A673 (cell line): ENCODE data around the gene OLFM3. TPM values are rescaled to one million over a fixed set of nuclear protein-coding genes. Genes with fewer than 3 reads are reported as not detected.

Experiments used
- BruUV-seq: library from RNA; stranded (reverse); fragments of 400-500 nt; replicated peaks from 2 replicates; lab custom pipeline; 2021; lab: Mats Ljungman, UMichigan
- CTCF ChIA-PET: fragments of 300-600 bp; sonication (Branson Sonifier 250); formaldehyde crosslinking; loops from one replicate; lab custom pipeline; 2022; ENCODE audit warnings: antibody characterized with exemption; lab: Charles Lee
- POLR2A ChIA-PET: fragments of 300-600 bp; sonication (Branson Sonifier 250); formaldehyde crosslinking; loops from one replicate; lab custom pipeline; 2022; ENCODE audit warnings: antibody characterized with exemption; ENCODE audit not compliant: low non-redundant PET; lab: Charles Lee
- DNase-seq: peaks from one replicate; pipeline ENCODE4 v3.0.0-alpha.2; 2015; ENCODE audit warnings: low spot score
- H3K27ac ChIP-seq: fragments of 200-600 bp; sonication (generic); 2 replicates; pipeline ENCODE4 v1.5.1; 2016; ENCODE audit warnings: mixed run types, low read depth, mild to moderate bottlenecking, mixed read lengths, antibody characterized with exemption, low read length; ENCODE audit not compliant: poor library complexity, severe bottlenecking
- H3K27me3 ChIP-seq: fragments of 200-600 bp; sonication (generic); replicated peaks from 2 replicates; pipeline ENCODE4 v1.6.1; 2017; ENCODE audit warnings: mixed run types, low read depth, mild to moderate bottlenecking, mixed read lengths, antibody characterized with exemption, low read length; ENCODE audit not compliant: insufficient read depth, poor library complexity
- H3K36me3 ChIP-seq: fragments of 200-600 bp; sonication (generic); 2 replicates; pipeline ENCODE4 v1.6.1; 2016; ENCODE audit warnings: mixed run types, mild to moderate bottlenecking, mixed read lengths, antibody characterized with exemption, low read length; ENCODE audit not compliant: insufficient read depth, poor library complexity, severe bottlenecking
- H3K4me1 ChIP-seq: fragments of 200-600 bp; sonication (generic); 2 replicates; pipeline ENCODE4 v1.6.1; 2017; ENCODE audit warnings: mixed run types, mild to moderate bottlenecking, mixed read lengths, antibody characterized with exemption, low read length; ENCODE audit not compliant: insufficient read depth, poor library complexity, severe bottlenecking
- H3K4me3 ChIP-seq: fragments of 200-600 bp; sonication (generic); 2 replicates; pipeline ENCODE4 v1.5.1; 2016; ENCODE audit warnings: low read depth, mixed run types, mild to moderate bottlenecking, mixed read lengths, low read length; ENCODE audit not compliant: poor library complexity, severe bottlenecking
- H3K9me3 ChIP-seq: fragments of 200-600 bp; sonication (generic); 2 replicates; pipeline ENCODE4 v1.6.1; 2016; ENCODE audit warnings: mixed run types, low read depth, mild to moderate bottlenecking, mixed read lengths, antibody characterized with exemption, low read length; ENCODE audit not compliant: poor library complexity, severe bottlenecking
- CTCF ChIP-seq: fragments of 300-800, 200-600 bp; sonication (generic); conservative IDR thresholded peaks from 2 replicates; pipeline ENCODE4 v1.5.1; 2017; ENCODE audit warnings: low read depth, mild to moderate bottlenecking, antibody characterized with exemption, low read length, moderate library complexity, mixed read lengths
- EZH2 ChIP-seq: fragments of 200-600 bp; sonication (generic); IDR thresholded peaks from 2 replicates; pipeline ENCODE4 v1.6.1; 2017; ENCODE audit warnings: borderline replicate concordance, low read depth, mild to moderate bottlenecking, mixed read lengths, antibody characterized with exemption, low read length; ENCODE audit not compliant: poor library complexity, severe bottlenecking
- intact Hi-C: fragments of 100-400 bp; cut with micrococcal nuclease; formaldehyde crosslinking; loops from one replicate; pipeline ENCODE4 v1.10.0; 2022; ENCODE audit not compliant: unreplicated experiment
- total RNA-seq: library from RNA; stranded (reverse); gene quantifications from 2 replicates; pipeline ENCODE4 v1.2.3, GENCODE V29; 2021

OLFM3 gene
- total RNA-seq, 1 experiment from 2014 or later: 85.0 TPM

DNA sequence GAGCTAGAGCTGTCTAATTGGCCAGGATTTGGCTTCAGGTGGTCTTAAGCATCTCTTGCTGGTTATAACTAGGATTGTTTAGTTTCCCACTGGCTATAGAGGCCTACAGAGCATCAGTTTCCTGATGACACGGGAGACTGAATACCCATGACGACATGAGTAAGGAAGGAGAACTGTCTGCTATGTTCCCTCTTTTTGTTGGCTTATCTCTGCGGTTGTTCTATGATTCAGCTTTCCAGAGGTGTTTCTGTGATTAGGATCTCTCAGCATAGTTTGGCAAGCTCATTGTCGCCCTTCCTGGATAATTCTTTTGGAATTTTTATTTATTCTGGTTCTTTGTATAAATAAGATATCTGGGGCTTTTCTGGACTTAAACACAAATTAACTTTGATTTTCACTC, 163.4 kb downstream of the OLFM3 start:
- Histone ChIP-seq H3K4me3 (no peak overlapping the region), H3K36me3 (peaks cover 26% of the 10 kb centered on the region), H3K4me1 (no peaks in the 10 kb centered on the region), H3K27me3 (no peaks in the 10 kb centered on the region), H3K27ac (no peak overlapping the region), H3K9me3 (no peaks in the 10 kb centered on the region)
- DNase-seq: no peak
- intact Hi-C loops: no loop called here
- no TSS peak for BruUV-seq
- ChIA-PET POLR2A (no interaction called here), CTCF (no interaction called here)
- TF ChIP-seq EZH2 (no peak), CTCF (no peak)

- intact Hi-C loops: no loop called here
- DNase-seq: no peak
- CTCF ChIA-PET: interaction anchor here (0.7 kb wide), 1 partner anchor 1154 kb away, joined by 4 read pairs; no protein-coding TSS in a partner anchor
- Histone ChIP-seq H3K36me3 (peaks cover 28% of the 10 kb centered on the region), H3K27ac (no peak overlapping the region), H3K27me3 (no peaks in the 10 kb centered on the region), H3K9me3 (no peaks in the 10 kb centered on the region), H3K4me1 (peaks cover 9% of the 10 kb centered on the region), H3K4me3 (no peak overlapping the region)
- POLR2A ChIA-PET: no interaction called here
- TF ChIP-seq EZH2 (no peak), CTCF (no peak)
- BruUV-seq: no TSS peak
Measured at GRCh38 chr1:101826416-101826815, 170.3 kb downstream of the OLFM3 start.

- ChIA-PET POLR2A (no interaction called here), CTCF (interaction anchor here (0.6 to 1.5 kb wide), 8 partner anchors 39 to 1150 kb away, joined by 3 to 6 read pairs (median 4); partner anchors contain the start of gene OLFM3)
- Histone ChIP-seq H3K4me3 (no peak overlapping the region), H3K9me3 (no peaks in the 10 kb centered on the region), H3K27me3 (no peaks in the 10 kb centered on the region), H3K36me3 (peaks cover 2% of the 10 kb centered on the region), H3K27ac (peak overlapping the region; percentile 12), H3K4me1 (peaks cover 61% of the 10 kb centered on the region)
- peak; percentile 89 for DNase-seq
- intact Hi-C loops: loop anchor here (1.0 to 5.0 kb wide), 5 partner anchors 152 to 614 kb away; no protein-coding TSS in a partner anchor
- peak; percentile 85 for TF ChIP-seq CTCF
- TF ChIP-seq EZH2: no peak
- BruUV-seq: no TSS peak
Measured at GRCh38 chr1:101820071-101820470, 176.7 kb downstream of the OLFM3 start.
